CD4-positive, CD25-positive, alpha-beta regulatory T cell (primary cell): ENCODE data around the gene C19orf47. TPM values are rescaled to one million over a fixed set of nuclear protein-coding genes. Genes with fewer than 3 reads are reported as not detected.

Experiments used
- ATAC-seq, 2 donors: fragments of 150-1000 bp; cut with Tn5 transposase; one replicate each; pipeline ENCODE4 v1.10.0; 2021; ENCODE audit warnings: low read depth in 2 of 2, moderate number of reproducible peaks in 2 of 2, moderate library complexity in 1 of 2
- DNase-seq, 3 donors: peaks; one replicate each; pipeline versions ENCODE4 v3.0.0 to v3.0.0-alpha.2; 2012 to 2022; ENCODE audit warnings: mixed read lengths in 1 of 3
- H3K27ac ChIP-seq: one replicate; pipeline ENCODE4 v1.7.0; 2013; ENCODE audit warnings: mild to moderate bottlenecking, low read length; ENCODE audit not compliant: insufficient read depth, poor library complexity, severe bottlenecking
- H3K27me3 ChIP-seq: one replicate; pipeline ENCODE4 v1.7.0; 2013; ENCODE audit warnings: low read length; ENCODE audit not compliant: control insufficient read depth, insufficient read depth
- H3K36me3 ChIP-seq: one replicate; pipeline ENCODE4 v1.7.0; 2013; ENCODE audit warnings: mild to moderate bottlenecking, low read length, moderate library complexity; ENCODE audit not compliant: control insufficient read depth, insufficient read depth
- H3K4me1 ChIP-seq: 2 replicates; pipeline ENCODE4 v1.7.0; 2013; ENCODE audit warnings: mild to moderate bottlenecking, low read length; ENCODE audit not compliant: insufficient read depth, control insufficient read depth, poor library complexity, severe bottlenecking
- H3K4me3 ChIP-seq: one replicate; pipeline ENCODE4 v1.7.0; 2013; ENCODE audit warnings: low read depth, mild to moderate bottlenecking, low read length, moderate library complexity
- H3K9me3 ChIP-seq, 2 experiments: 1 replicate in 1 of 2; 2 replicates in 1 of 2; pipeline ENCODE4 v1.7.0; 2013; ENCODE audit warnings: low read length in 2 of 2, mild to moderate bottlenecking in 1 of 2, moderate library complexity in 1 of 2; ENCODE audit not compliant: control insufficient read depth in 2 of 2
- H3K27ac Mint-ChIP-seq, 3 donors: one replicate each; pipeline ENCODE4 v1.8.0; 2020 to 2022; ENCODE audit warnings: mild to moderate bottlenecking in 3 of 3, mixed read lengths in 3 of 3, moderate library complexity in 2 of 3
- H3K27me3 Mint-ChIP-seq: one replicate; pipeline ENCODE4 v1.8.0; 2022; ENCODE audit warnings: mild to moderate bottlenecking, mixed read lengths
- H3K36me3 Mint-ChIP-seq: one replicate; pipeline ENCODE4 v1.8.0; 2020; ENCODE audit warnings: mixed read lengths
- H3K4me1 Mint-ChIP-seq, 4 donors: one replicate each; pipeline ENCODE4 v1.8.0; 2020 to 2022; ENCODE audit warnings: mixed read lengths in 4 of 4, mild to moderate bottlenecking in 1 of 4
- H3K4me3 Mint-ChIP-seq, 4 donors: one replicate each; pipeline ENCODE4 v1.8.0; 2020 to 2022; ENCODE audit warnings: mild to moderate bottlenecking in 4 of 4, mixed read lengths in 4 of 4, moderate library complexity in 3 of 4
- H3K9me3 Mint-ChIP-seq, 7 donors: one replicate each; pipeline ENCODE4 v1.8.0; 2020 to 2022; ENCODE audit warnings: mixed read lengths in 7 of 7, mild to moderate bottlenecking in 3 of 7, moderate library complexity in 2 of 7
- polyA plus RNA-seq, 4 donors: library from polyadenylated mRNA; unstranded; fragments of 300-500 nt; fragmentation: Illumina TruSeq; gene quantifications; one replicate each; pipeline ENCODE4 v1.2.3, GENCODE V29; 2021
- total RNA-seq: library from RNA; stranded (reverse); gene quantifications from one replicate; pipeline ENCODE4 v1.2.3, GENCODE V29; 2022

C19orf47 gene
- total and polyA plus RNA-seq, 5 donors from 2014 or later: 5.9 to 12.4 (median 6.8) TPM

- Histone ChIP-seq H3K36me3 (no peaks in the 10 kb centered on the region), H3K9me3 (no peaks in the 10 kb centered on the region), H3K27ac (no peak overlapping the region), H3K27me3 (no peaks in the 10 kb centered on the region), H3K4me3 (no peak overlapping the region), H3K4me1 (no peaks in the 10 kb centered on the region)
- Mint-ChIP-seq H3K27me3 (no peaks in the 10 kb centered on the region), H3K9me3 (no peaks in the 10 kb centered on the region), H3K27ac (no peak overlapping the region), H3K4me3 (no peak overlapping the region), H3K36me3 (no peaks in the 10 kb centered on the region), H3K4me1 (peaks cover 2 to 5% (median 3%) of the 10 kb centered on the region in 4 donors)
- DNase-seq (no peak), ATAC-seq (no peak)
These were observed 45.8 kb downstream of the C19orf47 start for GRCh38 chr19:40302224-40303011.

DNA sequence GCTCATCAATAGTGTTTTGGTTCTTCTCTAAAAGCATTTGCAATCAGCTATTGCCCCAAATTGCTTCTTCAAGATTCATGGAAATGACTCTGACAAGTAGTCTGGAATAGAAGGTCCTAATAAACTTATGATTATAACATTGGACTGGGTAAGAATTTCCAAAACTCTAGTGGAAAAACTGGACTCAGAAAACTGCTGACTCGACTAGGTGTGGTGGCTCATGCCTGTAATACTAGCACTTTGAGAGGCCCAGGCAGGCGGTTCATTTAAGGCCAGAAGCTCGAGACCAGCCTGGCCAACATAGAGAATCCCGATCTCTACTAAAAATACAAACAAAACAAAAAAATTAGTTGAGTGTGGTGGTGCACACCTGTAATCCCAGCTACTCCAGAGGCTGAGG, 47.5 kb downstream of the C19orf47 start:
- no peak overlapping the region for H3K4me3 ChIP-seq
- H3K9me3 Mint-ChIP-seq: no peaks in the 10 kb centered on the region
- no peaks in the 10 kb centered on the region for H3K4me1 ChIP-seq
- H3K36me3 ChIP-seq: no peaks in the 10 kb centered on the region
- H3K4me1 Mint-ChIP-seq: peaks cover 2 to 5% (median 3%) of the 10 kb centered on the region in 4 donors
- H3K36me3 Mint-ChIP-seq: no peaks in the 10 kb centered on the region
- no peaks in the 10 kb centered on the region for H3K27me3 ChIP-seq
- no peaks in the 10 kb centered on the region for H3K9me3 ChIP-seq
- H3K27ac Mint-ChIP-seq: no peak overlapping the region
- ATAC-seq (no peak), DNase-seq (no peak)
- H3K27me3 Mint-ChIP-seq: no peaks in the 10 kb centered on the region
- H3K4me3 Mint-ChIP-seq: no peak overlapping the region
- H3K27ac ChIP-seq: no peak overlapping the region

- Mint-ChIP-seq H3K4me1 (no peaks in the 10 kb centered on the region), H3K27me3 (no peaks in the 10 kb centered on the region)
- ATAC-seq: no peak
These were observed 50.2 kb downstream of the C19orf47 start for GRCh38 chr19:40298026-40298425.

GRCh38 chr19:40294560-40294959, 53.6 kb downstream of the C19orf47 start:
- Mint-ChIP-seq H3K9me3 (peaks cover 0 to 1% (median 0%) of the 10 kb centered on the region in 7 donors), H3K27me3 (no peaks in the 10 kb centered on the region), H3K36me3 (no peaks in the 10 kb centered on the region), H3K4me1 (no peaks in the 10 kb centered on the region), H3K27ac (no peak overlapping the region), H3K4me3 (no peak overlapping the region)
- H3K4me3 ChIP-seq: no peak overlapping the region
- DNase-seq: no peak
- H3K27ac ChIP-seq: no peak overlapping the region
- no peaks in the 10 kb centered on the region for H3K36me3 ChIP-seq
- H3K4me1 ChIP-seq: no peaks in the 10 kb centered on the region
- no peaks in the 10 kb centered on the region for H3K27me3 ChIP-seq
- no peak for ATAC-seq
- H3K9me3 ChIP-seq: no peaks in the 10 kb centered on the region

More at GRCh38 chr19:40298026-40298425, 50.2 kb downstream of the C19orf47 start:
- DNase-seq: no peak
- no peak overlapping the region for H3K4me3 ChIP-seq
- no peak overlapping the region for H3K4me3 Mint-ChIP-seq
- H3K36me3 ChIP-seq: no peaks in the 10 kb centered on the region
- H3K27ac Mint-ChIP-seq: no peak overlapping the region
- H3K36me3 Mint-ChIP-seq: no peaks in the 10 kb centered on the region
- H3K9me3 Mint-ChIP-seq: peaks cover 0 to under 1% (median 0%) of the 10 kb centered on the region in 7 donors
- no peaks in the 10 kb centered on the region for H3K4me1 ChIP-seq
- H3K9me3 ChIP-seq: no peaks in the 10 kb centered on the region
- no peak overlapping the region for H3K27ac ChIP-seq
- no peaks in the 10 kb centered on the region for H3K27me3 ChIP-seq

DNA sequence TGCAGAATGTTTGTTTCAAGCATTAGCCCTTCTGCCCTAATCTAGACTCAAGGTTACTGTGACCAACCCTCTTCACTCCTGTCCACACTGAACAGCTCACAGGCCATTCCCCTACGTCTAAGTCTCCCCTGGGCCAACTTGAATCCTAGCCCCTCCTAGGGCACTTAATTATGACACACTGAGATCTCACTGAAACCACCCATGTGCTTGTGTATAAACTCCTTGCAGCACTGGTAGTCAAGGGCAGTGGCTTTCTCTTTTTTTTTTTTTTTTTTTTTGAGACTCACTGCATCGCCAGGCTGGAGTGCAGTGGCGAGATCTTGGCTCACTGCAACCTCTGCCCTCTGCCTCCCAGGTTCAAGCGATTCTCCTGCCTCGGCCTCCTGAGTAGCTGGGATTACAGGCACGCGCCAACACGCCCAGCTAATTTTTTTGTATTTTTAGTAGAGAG, 61.2 kb downstream of the C19orf47 start:
- no peaks in the 10 kb centered on the region for H3K9me3 ChIP-seq
- H3K4me1 Mint-ChIP-seq: peaks cover 12 to 42% (median 18%) of the 10 kb centered on the region in 4 donors
- H3K9me3 Mint-ChIP-seq: peaks cover 0 to 2% (median 0%) of the 10 kb centered on the region in 7 donors
- no peak overlapping the region for H3K27ac ChIP-seq
- no peak for ATAC-seq
- no peaks in the 10 kb centered on the region for H3K27me3 ChIP-seq
- no peaks in the 10 kb centered on the region for H3K27me3 Mint-ChIP-seq
- no peak overlapping the region for H3K4me3 ChIP-seq
- peaks cover 8% of the 10 kb centered on the region for H3K36me3 Mint-ChIP-seq
- peaks cover 29% of the 10 kb centered on the region for H3K4me1 ChIP-seq
- H3K27ac Mint-ChIP-seq: peak overlapping the region in 2 of 3 donors; percentile 100
- peak overlapping the region in 2 of 4 donors; percentile 37 to 80 for H3K4me3 Mint-ChIP-seq
- peaks cover 2% of the 10 kb centered on the region for H3K36me3 ChIP-seq
- no peak for DNase-seq

DNA sequence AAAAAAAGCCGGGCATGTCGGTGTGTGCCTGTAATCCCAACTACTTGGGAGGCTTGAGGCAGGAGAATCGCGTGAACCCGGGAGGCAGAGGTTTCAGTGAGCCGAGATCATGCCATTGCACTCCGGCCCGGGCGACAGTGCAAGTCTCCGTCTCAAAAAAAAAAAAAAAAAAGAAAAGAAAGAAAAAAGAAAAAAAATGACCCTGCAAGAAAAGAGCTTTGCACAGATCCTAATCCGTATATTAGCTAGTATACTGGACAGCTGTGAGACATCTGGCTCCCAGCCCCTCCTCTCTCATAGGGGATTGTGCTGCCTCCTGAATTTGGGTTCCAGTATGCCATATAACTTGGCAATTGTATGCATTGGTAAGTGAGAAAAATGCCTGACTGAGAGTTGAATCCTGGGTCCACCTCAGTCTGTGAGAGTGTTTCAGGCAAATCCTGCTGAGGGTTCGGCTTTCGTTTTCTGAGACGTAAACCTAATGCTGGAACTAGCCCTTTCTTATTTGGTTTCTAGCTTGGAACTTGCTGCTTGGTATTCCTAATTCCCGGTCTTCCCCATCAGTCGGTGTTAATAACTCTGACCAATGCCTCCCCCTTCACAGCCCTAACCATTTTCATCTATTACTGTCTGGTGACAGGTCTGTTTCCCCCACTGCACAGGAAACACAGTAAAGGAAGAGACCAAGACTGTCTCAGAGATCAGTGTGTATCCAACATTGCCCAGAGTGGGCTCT, 61.8 kb downstream of the C19orf47 start:
- peak overlapping the region; percentile 74 to 92 (median 84) for H3K4me3 Mint-ChIP-seq
- H3K36me3 Mint-ChIP-seq: peaks cover 8% of the 10 kb centered on the region
- Histone ChIP-seq H3K9me3 (no peaks in the 10 kb centered on the region), H3K4me3 (no peak overlapping the region), H3K27me3 (no peaks in the 10 kb centered on the region), H3K4me1 (peaks cover 31% of the 10 kb centered on the region), H3K27ac (peak overlapping the region; percentile 95), H3K36me3 (peaks cover 5% of the 10 kb centered on the region)
- H3K4me1 Mint-ChIP-seq: peaks cover 12 to 48% (median 21%) of the 10 kb centered on the region in 4 donors
- DNase-seq (no peak), ATAC-seq (no peak)
- peaks cover 0 to 2% (median 0%) of the 10 kb centered on the region in 7 donors for H3K9me3 Mint-ChIP-seq
- no peaks in the 10 kb centered on the region for H3K27me3 Mint-ChIP-seq
- peak overlapping the region; percentile 88 to 100 (median 100) for H3K27ac Mint-ChIP-seq

- H3K27ac Mint-ChIP-seq: peak overlapping the region; percentile 97 to 100 (median 100)
- Histone ChIP-seq H3K4me3 (peak overlapping the region; percentile 80), H3K27ac (peak overlapping the region; percentile 95), H3K9me3 (no peaks in the 10 kb centered on the region), H3K27me3 (no peaks in the 10 kb centered on the region), H3K36me3 (peaks cover 6% of the 10 kb centered on the region), H3K4me1 (peaks cover 40% of the 10 kb centered on the region)
- H3K27me3 Mint-ChIP-seq: no peaks in the 10 kb centered on the region
- peaks cover 8% of the 10 kb centered on the region for H3K36me3 Mint-ChIP-seq
- H3K4me3 Mint-ChIP-seq: peak overlapping the region; percentile 86 to 92 (median 90)
- peaks cover 12 to 56% (median 22%) of the 10 kb centered on the region in 4 donors for H3K4me1 Mint-ChIP-seq
- peak; percentile 98 to 100 (median 99) for DNase-seq
- H3K9me3 Mint-ChIP-seq: peaks cover 0 to 2% (median 0%) of the 10 kb centered on the region in 7 donors
- ATAC-seq: peak; percentile 86 to 88
These were observed 62.6 kb downstream of the C19orf47 start for GRCh38 chr19:40285353-40286234.
